HL-60/S4 (cell line): ENCODE data around the gene RELN.
"Not testable (repeated sequence)": the region's sequence is repeated elsewhere in the genome, so short reads cannot be mapped to it uniquely, and the experiment has no call there.

Experiments used
- in situ Hi-C: fragments of 300-500 bp; cut with MboI; formaldehyde crosslinking; loops from 2 replicates; pipeline ENCODE4 v1.14.3; 2022; ENCODE audit warnings: low sequenced_read_pairs

The RELN gene

DNA sequence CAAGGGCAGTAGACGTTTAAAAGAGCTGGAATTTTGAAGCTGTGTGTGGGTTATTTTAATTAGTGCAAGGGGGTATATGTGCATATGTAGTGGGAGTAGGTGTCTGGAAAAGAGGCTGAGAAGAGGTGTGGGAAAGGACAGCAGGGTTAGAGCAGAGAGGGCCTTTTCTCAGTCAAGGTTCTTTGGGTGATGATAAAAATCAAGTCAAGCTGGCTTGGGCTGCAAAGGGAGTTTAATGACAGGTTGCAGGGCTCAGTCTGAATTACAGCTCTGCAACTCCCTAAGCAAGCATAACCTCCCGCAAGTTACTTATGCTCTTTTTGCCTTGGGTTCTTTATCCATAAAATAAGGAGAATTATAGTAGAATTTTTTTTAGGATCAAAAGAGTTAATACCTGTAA is 83.5 kb downstream of the RELN start:
- in situ Hi-C loops: no loop called here

DNA sequence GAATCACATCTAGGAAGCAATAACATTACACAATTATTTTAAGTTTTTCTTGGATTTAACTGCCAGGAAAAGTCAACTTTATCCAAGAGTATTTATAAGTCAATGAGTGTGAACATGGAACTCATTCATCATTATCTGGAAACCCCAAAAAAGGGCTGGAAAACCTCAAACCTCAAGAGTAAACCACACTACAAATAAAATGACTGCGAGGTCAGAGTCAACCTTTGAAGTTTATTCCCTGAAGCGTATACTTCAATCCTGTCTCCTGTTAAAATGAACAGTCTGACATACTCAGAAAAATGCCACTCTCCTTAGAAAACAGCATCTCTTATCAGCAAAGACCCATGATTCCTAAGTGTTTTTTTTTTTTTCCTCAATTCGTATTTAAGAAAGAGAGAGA is 86.5 kb downstream of the RELN start:
- in situ Hi-C loops: no loop called here

DNA sequence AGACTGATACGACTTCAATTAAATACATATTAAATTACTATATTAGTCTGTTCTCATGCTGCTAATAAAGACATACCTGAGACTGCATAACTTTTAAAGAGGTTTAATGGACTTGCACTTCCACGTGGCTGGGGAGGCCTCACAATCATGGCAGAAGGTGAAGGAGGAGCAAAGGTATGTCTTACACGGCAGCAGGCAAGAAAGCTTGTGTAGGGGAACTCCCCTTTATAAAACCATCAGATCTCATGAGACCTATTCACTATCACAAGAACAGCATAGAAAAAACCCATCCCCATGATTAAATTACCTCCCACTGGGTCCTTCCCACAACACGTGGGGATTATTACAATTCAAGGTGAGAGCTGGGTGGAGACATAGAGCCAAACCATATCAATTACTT is 92.6 kb downstream of the RELN start:
- in situ Hi-C loops: not testable (repeated sequence)

DNA sequence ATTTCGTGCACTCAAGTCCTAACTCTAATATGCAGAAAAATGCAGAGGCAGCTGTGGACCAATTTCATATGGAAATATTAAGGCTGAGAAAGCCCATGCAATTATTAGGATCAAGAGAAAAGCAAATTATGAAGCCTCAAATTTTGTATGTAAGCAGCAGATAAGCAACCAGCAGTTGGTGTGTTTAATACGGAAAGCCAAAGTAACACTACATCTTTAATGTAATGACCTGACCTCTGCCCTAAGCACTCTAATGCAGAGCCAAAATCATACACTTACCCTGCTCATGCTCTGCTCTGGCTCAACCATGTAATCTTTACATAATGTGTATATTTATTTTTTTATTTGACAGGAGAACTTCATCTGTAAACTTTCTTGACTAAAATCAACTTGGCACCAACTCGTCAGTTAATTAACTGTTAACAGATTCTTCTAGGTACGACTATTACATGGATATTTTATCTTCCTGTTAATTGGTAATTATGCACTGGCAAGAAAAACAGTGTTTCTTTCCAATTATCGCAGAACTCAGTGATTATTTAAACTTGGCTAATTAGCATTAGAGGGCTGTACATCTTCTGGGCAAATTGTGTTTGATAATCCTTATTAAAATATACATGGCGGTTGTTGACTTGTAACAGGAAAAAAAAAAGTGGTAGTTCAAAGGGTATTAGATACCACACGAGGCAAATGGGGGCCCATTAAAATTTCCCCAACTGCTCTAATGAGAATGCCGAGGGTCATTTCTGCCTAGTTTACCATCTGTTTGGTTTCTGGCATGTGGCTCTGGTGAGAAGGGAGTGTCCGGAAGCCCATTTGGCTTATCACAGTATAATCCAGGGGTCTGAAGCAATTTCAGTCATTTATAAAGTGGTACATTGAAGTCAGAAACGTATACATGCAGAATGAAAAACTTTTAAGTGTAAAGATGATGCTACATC is 94.5 kb downstream of the RELN start:
- in situ Hi-C loops: no loop called here

DNA sequence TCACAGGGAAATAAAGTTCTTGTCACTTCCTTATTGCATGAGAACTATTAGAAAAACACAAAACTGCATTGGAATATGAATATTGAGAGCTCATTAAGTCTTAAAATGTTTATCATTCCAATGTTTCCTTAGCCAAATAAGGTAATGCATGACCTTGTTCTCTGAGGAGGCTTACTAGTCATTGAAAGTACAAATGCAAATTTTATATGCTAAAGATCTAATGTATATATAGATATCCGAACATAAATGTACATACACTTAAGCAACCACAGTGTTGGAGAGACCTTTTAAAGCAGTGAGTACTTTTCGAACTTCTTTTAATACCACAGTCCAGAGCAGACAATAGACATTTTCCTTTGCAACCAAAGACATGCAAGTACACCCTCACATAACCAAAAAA is 96.1 kb downstream of the RELN start:
- in situ Hi-C loops: no loop called here

DNA sequence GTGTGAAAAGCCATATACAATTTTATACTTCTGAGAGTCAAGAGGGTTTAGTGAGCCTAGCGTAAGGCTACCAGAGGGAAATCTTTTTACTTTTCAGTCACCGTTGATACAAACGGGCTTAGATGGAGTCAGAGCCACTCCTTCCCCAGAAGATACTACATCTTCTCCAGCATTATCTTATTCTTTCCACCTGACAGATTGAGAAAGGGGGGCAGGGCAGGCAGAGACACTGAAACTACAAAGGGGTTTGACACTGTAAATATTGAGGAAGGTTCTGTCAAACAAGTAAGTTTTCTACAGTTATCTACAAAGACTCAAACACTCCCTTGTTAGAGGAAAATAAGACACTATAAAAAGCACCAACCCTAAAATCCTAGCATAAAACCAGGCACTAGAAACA is 100.0 kb downstream of the RELN start:
- in situ Hi-C loops: no loop called here

DNA sequence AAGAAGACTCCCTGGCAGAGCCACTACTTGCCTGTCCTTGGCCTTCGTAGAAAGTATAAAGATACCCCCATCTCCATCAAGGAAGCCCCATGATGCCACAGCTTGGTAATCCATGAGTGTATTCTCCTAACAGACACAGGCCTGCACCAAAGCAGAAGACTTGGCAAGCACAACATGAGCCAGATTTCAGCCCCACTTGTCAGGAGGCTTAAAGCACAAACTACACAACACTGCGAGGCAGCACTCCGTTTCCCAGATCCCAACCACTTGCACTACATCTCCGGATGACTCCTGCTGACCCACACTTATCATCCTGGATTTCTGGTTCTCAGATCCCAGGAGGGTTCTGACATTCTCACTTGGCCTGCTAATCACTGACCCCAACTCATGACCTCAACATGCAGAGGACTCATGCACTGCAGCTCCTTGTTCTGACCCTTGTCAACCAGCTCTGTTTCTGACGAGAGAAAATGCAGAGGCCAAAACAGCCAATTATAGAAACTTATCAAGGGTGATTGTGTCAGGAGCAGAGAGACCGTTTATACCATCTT is 100.8 kb downstream of the RELN start:
- in situ Hi-C loops: no loop called here

DNA sequence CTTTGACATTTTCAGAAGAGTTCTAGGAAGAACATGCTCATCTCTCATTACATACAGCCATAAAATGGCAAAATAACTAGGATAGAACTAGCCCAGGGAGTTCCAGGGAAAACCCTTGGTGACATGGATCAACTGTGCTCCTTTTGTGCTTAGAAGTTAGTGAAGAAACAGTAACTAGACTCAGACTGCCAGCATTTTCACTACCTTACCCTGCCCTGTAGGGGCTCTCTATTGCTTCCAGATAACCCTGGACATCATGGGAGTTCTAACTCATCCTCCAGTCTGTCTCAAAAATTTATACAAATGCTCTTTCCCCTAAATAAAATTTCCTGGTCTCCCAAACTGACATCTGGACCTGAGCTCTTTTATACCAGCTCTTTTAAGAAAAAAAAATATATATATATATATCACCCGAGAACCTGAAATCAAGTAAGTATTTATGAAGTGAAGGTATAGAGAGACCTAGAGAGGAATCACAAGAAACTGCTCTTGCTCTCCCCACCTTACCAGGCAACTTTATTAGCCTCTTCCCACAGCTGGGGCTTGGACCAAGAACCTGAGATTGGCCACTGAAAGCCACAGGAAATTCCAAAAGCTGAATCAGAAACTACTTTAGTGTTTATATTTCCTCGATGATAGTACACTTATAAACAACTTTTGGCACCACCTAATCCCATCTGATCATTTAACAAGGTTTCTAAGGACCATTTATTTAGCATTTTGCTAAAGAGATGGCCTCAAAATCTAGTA is 101.4 kb downstream of the RELN start:
- in situ Hi-C loops: no loop called here

DNA sequence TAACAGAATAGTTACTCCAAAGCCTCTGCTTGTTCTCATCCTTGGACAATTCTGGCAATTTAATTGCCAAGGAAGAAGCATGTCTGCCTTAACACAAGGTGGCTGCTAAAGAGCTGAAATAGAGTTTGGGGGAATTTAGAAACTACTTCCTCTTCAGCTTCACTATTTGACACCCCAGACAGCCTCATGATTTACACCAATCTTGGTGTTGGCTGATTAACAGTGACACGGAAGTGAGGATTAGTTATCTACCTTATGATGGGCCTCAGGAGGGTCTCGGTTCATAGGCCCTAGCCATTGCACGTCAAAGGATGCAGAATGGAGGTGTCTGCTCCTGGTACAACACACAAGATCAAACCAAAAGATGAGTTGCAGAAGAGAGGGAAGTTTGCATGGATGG is 102.4 kb downstream of the RELN start:
- in situ Hi-C loops: no loop called here

DNA sequence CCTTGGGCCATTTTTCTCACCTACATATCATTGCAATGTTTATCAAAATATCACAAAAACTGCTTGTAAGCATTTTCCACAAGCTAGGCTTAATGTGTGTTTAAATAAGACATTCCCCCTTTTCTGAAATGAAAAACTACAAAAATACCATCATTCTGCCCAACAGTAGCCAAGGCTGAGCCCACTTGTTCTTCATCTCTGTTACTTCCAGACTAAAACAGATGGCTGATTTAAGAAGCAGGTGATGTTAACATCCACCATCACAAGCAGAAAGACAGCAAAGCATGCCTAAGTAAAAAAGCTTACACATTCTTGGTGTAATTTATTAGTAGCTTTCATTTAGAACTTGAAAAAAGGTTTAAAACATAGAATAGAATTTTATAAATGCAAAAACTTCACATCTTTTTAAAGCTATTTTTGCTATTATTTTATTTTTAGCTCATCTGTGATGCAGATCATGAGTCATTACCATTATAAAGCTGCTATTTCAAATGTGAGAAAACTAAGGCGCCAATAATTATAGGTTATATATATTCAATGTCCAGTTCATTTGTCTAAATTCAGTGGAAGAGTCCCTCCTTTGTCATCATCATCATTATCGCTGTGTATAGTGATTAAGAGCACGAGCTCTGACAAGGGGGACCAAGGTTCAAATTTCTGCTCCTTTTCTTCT is 109.4 kb downstream of the RELN start:
- in situ Hi-C loops: no loop called here

DNA sequence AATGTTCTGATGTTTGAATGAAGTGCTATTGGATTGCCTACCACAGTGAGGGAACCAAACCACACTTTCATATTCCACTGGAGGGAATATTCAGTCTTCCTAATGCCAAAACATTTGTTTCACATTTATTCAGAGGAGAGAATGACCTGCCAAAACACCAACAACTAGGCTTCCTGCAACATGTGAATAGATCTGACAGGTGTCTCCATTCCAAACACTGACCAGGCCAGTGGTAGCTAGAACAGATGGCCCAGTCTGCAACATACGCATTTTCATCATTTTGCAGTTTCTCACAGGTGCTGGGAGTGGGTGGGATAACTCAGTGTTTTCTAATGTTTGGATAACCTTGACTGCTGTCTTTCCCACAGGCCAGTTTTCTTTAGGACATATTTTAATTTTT is 110.0 kb downstream of the RELN start:
- in situ Hi-C loops: no loop called here

DNA sequence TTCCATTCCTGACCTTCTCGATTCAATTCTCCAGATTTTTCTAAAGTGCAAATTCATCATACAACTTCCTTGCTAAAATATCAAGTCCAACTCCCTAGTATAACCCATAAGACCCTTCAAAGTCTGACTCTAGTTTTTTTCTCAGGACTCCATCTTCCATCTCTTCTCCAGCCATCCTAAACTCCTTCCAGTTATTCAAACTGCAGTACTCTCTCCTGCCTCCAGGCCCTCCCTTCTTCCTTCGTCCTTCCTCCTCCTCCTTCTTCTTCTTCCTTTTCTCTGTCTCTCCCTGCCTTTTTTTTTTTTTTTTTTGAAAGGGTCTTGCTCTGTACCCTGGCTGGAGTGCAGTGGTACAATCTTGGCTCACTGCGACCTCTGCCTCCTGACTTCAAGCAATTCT is 111.9 kb downstream of the RELN start:
- in situ Hi-C loops: no loop called here

DNA sequence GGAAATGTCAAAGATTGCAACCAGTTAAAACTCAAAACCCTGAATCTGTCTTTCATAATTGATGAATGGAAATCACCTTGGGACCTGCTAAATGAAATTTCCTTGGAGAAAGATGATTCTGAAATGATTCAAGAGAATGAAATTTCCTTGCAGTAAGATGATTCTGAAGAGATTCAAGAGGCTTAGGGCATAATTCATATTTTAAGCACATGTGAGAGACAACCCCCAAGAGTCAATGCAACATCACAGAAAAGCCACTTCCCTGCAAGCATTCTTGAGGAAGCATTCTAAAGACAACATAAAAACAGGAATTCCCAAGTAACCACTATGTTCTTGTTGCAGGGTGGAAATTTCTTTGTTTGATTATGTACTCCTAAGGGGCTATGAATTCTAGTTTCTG is 113.7 kb downstream of the RELN start:
- in situ Hi-C loops: no loop called here

DNA sequence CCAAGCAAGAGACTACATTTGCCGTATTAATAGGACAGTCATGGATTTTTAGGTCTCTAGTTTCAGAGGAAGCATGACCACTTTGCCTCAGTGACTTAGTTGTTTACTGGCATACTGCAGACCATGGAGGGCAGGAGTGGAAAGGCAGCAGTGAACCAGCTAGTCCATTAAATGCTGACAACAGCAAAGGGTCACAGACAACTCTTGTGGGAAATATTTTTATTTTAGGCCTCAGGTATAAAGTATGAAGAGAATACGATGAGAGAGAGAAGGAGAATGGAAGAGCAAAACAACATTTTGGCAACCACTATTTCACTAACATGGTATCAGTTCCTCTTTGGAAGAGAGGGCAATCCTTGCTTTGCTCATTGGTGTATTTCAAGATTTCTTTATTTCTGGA is 118.0 kb downstream of the RELN start:
- in situ Hi-C loops: no loop called here

DNA sequence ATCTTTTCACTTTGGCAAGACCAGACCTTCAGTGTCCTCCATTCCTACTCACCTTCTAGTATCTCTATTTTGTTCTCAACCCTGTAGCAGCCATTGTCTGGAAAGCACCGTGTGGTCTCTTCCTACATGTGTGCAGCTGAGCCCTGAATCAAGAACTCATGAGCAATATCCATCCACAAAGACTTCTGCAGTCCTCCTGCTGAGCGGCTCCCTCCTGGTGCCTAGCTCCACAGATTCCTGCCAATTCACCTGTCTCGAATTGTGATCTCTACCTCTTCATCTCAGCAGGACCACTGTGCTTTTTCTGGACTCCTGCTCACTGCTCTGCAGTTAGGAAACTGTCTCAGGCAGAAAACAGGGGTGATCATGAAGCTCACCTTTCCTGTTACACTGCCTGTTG is 118.8 kb downstream of the RELN start:
- in situ Hi-C loops: no loop called here

DNA sequence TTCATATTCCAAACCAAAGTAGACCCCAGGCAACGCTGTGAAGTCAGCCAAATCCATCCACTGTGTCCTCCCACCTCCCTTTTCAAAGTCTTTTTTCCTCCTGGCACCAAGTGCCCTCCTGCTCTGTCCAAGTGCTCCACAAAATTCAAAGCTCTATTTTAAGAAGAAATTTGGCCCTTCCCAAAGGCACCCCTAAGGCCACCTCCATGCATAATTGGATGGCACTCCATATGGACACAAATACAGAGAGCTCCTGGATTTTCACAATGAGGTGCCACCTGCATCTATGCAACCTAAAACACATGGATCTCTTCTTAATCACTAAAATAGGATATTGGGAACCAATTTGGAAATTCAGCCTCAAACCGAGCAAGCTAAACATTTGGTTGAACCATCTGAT is 121.6 kb downstream of the RELN start:
- in situ Hi-C loops: no loop called here

DNA sequence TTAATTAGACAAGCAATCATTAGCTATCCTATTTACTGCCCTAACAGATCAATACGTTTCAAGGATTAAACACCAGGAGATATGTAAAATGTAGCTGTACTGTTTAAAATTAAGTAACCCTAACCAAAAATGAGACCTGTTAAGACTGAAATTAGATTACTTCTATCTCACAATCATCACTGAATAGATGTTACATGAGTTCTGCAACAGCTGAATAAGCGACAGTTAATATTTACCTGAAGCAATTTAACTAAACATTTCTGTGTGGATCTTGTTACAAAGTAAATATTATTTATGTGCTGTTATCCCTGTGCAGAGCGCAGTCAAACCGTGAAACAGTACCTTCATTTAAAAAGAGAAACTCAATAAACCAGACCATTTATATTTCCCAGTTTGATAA is 122.5 kb downstream of the RELN start:
- in situ Hi-C loops: no loop called here

DNA sequence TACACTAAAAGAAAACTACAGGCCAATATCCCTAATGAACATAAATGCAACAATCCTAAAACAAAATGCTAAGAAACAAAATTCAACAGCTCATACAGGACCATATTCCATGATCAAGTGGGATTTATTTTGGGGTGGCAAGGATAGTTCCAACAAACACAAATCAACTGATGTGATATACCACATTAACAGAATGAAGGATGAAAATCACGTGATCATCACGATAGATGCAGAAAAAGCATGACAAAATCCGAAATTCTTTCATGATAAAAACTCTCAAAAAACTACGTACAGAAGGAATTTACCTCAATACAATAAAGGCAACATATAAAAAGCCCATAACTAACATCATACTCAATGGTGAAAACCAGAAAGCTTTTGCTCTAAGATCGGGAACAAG is 124.0 kb downstream of the RELN start:
- in situ Hi-C loops: no loop called here

DNA sequence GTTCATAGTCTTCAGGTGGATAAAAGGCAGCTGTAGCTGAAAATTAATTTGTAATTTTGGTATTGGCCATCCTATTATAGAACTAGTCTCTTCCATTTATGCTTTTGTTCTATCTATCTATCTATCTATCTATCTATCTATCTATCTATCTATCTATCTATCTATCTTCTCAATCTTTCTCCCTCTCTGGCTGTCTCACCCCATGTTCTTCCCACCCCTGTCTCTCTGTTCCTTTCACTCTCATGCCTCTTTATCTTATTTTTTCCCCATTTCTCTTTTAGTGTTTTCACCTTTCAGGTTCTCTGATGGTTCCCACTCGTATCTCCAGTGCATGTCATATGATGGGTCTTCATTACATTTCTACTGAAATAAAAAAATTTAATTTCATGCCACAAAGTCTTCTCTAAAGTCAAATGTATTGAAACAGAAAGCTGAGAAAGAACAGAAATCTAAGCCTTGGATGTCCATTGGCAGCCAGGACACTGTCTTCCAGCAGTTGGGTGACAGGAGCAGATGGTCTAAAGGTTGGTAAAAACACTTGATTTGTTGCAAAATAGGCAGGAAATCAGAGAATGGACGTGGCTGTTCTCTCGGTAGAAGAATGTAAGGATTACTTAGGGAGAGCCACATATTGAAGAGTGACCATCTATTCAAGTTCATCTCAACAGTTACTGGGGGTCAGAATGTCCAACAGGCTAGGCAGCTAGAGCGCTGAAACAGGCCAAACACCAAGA is 127.0 kb downstream of the RELN start:
- in situ Hi-C loops: no loop called here

DNA sequence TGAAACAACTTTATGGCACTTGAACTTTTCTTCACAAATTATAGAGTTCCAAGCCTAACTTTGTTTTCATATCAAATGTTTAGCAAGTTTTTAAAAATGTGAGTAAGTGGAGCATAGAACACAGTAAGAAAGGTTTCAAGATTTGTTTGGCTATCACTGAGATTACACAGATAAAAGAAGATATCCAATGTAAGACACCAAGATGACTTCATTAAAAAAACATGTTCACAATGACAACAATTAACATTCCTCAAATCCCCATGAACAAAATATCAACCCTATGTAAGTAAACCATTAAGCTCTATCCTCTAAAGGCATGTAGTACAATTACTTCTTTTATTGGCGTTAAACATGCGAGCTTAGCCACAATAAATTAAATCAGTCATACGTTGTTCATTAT is 129.7 kb downstream of the RELN start:
- in situ Hi-C loops: no loop called here

DNA sequence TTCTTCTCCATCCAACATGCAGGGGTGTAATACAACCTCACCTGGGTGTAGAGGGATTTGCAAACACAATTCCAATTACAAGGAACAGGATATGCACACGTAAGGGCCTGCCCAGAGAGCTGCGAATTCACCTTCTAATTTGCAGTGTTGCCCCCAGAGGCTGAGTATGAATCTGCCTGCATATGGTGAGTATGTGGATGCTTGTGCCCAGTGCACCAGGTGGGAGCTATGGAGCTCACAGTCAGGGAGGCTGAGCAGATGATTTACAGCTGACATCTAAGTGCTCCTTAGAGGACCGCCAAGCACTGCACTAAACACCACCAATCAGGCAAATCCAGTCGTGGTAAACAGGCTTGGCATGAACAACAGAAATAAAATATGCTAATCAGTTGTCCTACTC is 132.0 kb downstream of the RELN start:
- in situ Hi-C loops: no loop called here
